Left lung (tissue), 10 donors: ENCODE results near the gene FOXK1. TPM values are rescaled to one million over a fixed set of nuclear protein-coding genes. Genes with fewer than 3 reads are reported as not detected.

Experiments
- ATAC-seq: fragments of 200-7000 bp; cut with Tn5 transposase; one replicate; pipeline ENCODE4 v1.9.1; 2020; ENCODE audit warnings: moderate library complexity
- DNase-seq, 4 donors: peaks; one replicate each; pipeline ENCODE4 v3.0.0-alpha.2; 2013 to 2020
- H3K27ac ChIP-seq, 2 donors: fragments of 200-600 bp; sonication (generic) in 1 of 2; one replicate each; pipeline versions ENCODE4 v1.5.0 to v1.8.0; 2020 to 2021
- H3K27me3 ChIP-seq, 2 donors: fragments of 200-600 bp; sonication (generic) in 1 of 2; one replicate each; pipeline versions ENCODE4 v1.5.0 to v1.8.0; 2020 to 2021
- H3K36me3 ChIP-seq, 2 donors: fragments of 200-600 bp; sonication (generic) in 1 of 2; one replicate each; pipeline versions ENCODE4 v1.5.0 to v1.8.0; 2020 to 2021
- H3K4me1 ChIP-seq, 2 donors: fragments of 200-600 bp; one replicate each; pipeline ENCODE4 v1.8.0; 2021
- H3K4me3 ChIP-seq, 2 donors: fragments of 200-600 bp; sonication (generic) in 1 of 2; one replicate each; pipeline versions ENCODE4 v1.5.0 to v1.8.0; 2020 to 2021; ENCODE audit warnings: mild to moderate bottlenecking in 1 of 2
- H3K9me3 ChIP-seq, 2 donors: fragments of 200-600 bp; sonication (generic) in 1 of 2; one replicate each; pipeline versions ENCODE4 v1.5.0 to v1.8.0; 2020 to 2021
- intact Hi-C, 2 donors: fragments of 100-400 bp; cut with DNase I; formaldehyde crosslinking; loops; one replicate each; pipeline versions ENCODE4 v1.11.2 to v1.14.2; 2022
- polyA plus RNA-seq, 6 donors: library from polyadenylated mRNA; unstranded; fragments of 120-200 nt; gene quantifications; one replicate each; pipeline ENCODE4 v1.2.1, GENCODE V29; 2013; ENCODE audit not compliant: insufficient read length in 6 of 6
- total RNA-seq, 2 donors: library from RNA; stranded (reverse); fragmentation: NEBNext Ultra II Directional; extraction: Animal tissue kit (Norgen Biotek cat#: 25700); gene quantifications; one replicate each; pipeline ENCODE4 v1.2.1, GENCODE V29; 2021
- TF ChIP-seq, protein P1 (sequence below), 2 donors: fragments of 200-600 bp; sonication (generic) in 1 of 2; IDR thresholded peaks; one replicate each; pipeline versions ENCODE4 v1.5.0 to v1.8.0; 2021; ENCODE audit warnings: antibody characterized with exemption in 2 of 2
- donor health status: DM: no; HTN: yes; CAD: no.
- donor health status: DM: no; HTN: no; CAD: no.

FOXK1 gene
- total and polyA plus RNA-seq, 8 donors = 15.1 to 29.2 (median 18.8) TPM

- no peak for ATAC-seq
- Histone ChIP-seq H3K27ac (peak overlapping the region; percentile 6 to 81), H3K4me3 (peak overlapping the region in 1 of 2 donors; percentile 6), H3K4me1 (peaks cover 26 to 65% of the 10 kb centered on the region in 2 donors), H3K36me3 (peaks cover 0 to 9% of the 10 kb centered on the region in 2 donors), H3K27me3 (no peaks in the 10 kb centered on the region), H3K9me3 (no peaks in the 10 kb centered on the region)
- TF ChIP-seq, protein P1, sequence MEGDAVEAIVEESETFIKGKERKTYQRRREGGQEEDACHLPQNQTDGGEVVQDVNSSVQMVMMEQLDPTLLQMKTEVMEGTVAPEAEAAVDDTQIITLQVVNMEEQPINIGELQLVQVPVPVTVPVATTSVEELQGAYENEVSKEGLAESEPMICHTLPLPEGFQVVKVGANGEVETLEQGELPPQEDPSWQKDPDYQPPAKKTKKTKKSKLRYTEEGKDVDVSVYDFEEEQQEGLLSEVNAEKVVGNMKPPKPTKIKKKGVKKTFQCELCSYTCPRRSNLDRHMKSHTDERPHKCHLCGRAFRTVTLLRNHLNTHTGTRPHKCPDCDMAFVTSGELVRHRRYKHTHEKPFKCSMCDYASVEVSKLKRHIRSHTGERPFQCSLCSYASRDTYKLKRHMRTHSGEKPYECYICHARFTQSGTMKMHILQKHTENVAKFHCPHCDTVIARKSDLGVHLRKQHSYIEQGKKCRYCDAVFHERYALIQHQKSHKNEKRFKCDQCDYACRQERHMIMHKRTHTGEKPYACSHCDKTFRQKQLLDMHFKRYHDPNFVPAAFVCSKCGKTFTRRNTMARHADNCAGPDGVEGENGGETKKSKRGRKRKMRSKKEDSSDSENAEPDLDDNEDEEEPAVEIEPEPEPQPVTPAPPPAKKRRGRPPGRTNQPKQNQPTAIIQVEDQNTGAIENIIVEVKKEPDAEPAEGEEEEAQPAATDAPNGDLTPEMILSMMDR (IDR thresholded peaks at IDR 0.05) = no peak
- DNase-seq = no peak
- intact Hi-C loops = no loop called here
These were observed 32.8 kb downstream of the FOXK1 start for GRCh38 chr7:4714767-4715409.

DNA sequence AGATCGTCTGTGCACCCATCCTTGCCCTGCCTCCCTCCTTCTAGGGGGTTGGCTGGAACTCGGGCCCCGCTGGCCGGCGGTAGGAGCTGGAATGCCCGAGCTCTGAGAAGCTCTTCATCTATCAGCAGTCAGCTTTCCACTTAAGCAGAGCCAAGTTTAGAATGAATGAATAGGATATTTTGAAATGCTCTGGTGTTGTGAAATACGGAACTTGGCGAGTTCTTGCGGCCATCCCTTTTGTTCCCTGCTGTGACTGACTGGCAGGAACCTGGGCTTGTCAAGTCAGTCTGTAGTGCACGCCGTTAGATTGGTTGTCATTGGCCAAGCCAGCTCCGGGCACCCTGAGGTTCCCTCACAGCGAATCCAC, 33.3 kb downstream of the FOXK1 start:
- Histone ChIP-seq H3K27ac (peak overlapping the region; percentile 6 to 81), H3K27me3 (no peaks in the 10 kb centered on the region), H3K36me3 (peaks cover 0 to 9% of the 10 kb centered on the region in 2 donors), H3K9me3 (no peaks in the 10 kb centered on the region), H3K4me1 (peaks cover 26 to 65% of the 10 kb centered on the region in 2 donors), H3K4me3 (peak overlapping the region in 1 of 2 donors; percentile 6)
- DNase-seq = peak; percentile 80 to 93 (median 88)
- ATAC-seq = peak; percentile 82
- intact Hi-C loops = no loop called here
- TF ChIP-seq, protein P1 (IDR thresholded peaks at IDR 0.05) = no peak

GRCh38 chr7:4716946-4717795, 35.1 kb downstream of the FOXK1 start:
- intact Hi-C loops = no loop called here
- Histone ChIP-seq H3K9me3 (no peaks in the 10 kb centered on the region), H3K4me3 (no peak overlapping the region), H3K36me3 (peaks cover 0 to 12% of the 10 kb centered on the region in 2 donors), H3K27ac (no peak overlapping the region), H3K27me3 (no peaks in the 10 kb centered on the region), H3K4me1 (peaks cover 24 to 49% of the 10 kb centered on the region in 2 donors)
- TF ChIP-seq, protein P1 (IDR thresholded peaks at IDR 0.05) = no peak
- ATAC-seq = no peak
- no peak for DNase-seq

GRCh38 chr7:4718075-4718474, 36.0 kb downstream of the FOXK1 start:
- TF ChIP-seq, protein P1 (IDR thresholded peaks at IDR 0.05) = no peak
- ATAC-seq = no peak
- H3K4me3 ChIP-seq = no peak overlapping the region
- peaks cover 15 to 44% of the 10 kb centered on the region in 2 donors for H3K4me1 ChIP-seq
- intact Hi-C loops = no loop called here
- DNase-seq = no peak
- no peaks in the 10 kb centered on the region for H3K27me3 ChIP-seq
- H3K9me3 ChIP-seq = no peaks in the 10 kb centered on the region
- H3K36me3 ChIP-seq = peaks cover 0 to 18% of the 10 kb centered on the region in 2 donors
- H3K27ac ChIP-seq = no peak overlapping the region

DNA sequence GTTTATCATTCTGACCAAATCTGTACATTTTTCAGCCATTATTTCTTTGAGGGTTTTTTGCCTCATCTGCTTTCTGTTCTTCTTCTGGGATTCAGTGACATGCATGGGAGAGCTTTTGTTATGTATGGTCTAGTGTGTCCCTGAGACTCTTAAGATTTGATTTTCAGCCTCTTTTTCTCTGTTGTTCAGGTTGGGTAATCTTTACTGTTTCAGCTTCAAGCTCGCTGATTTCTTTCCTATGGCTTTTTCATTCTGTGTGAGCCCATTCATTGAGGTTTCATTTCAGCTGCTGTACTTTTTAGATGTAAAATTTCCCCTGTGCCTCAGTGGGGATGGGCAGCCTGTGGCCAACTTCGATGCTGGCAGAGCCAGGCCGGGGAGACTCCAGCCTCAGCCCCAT, 38.1 kb downstream of the FOXK1 start:
- intact Hi-C loops = no loop called here
- Histone ChIP-seq H3K9me3 (no peaks in the 10 kb centered on the region), H3K4me3 (no peak overlapping the region), H3K27me3 (no peaks in the 10 kb centered on the region), H3K4me1 (peaks cover 18 to 43% of the 10 kb centered on the region in 2 donors), H3K36me3 (peaks cover 0 to 18% of the 10 kb centered on the region in 2 donors), H3K27ac (no peak overlapping the region)
- TF ChIP-seq, protein P1 (IDR thresholded peaks at IDR 0.05) = no peak
- DNase-seq = no peak
- no peak for ATAC-seq
